ENCODE data around the gene TBC1D22B. TPM values are rescaled to one million over a fixed set of nuclear protein-coding genes. Genes with fewer than 3 reads are reported as not detected.

The TBC1D22B gene
- total RNA-seq, 4 donors from 2014 or later = 8.0 to 9.5 (median 8.5) TPM

DNA sequence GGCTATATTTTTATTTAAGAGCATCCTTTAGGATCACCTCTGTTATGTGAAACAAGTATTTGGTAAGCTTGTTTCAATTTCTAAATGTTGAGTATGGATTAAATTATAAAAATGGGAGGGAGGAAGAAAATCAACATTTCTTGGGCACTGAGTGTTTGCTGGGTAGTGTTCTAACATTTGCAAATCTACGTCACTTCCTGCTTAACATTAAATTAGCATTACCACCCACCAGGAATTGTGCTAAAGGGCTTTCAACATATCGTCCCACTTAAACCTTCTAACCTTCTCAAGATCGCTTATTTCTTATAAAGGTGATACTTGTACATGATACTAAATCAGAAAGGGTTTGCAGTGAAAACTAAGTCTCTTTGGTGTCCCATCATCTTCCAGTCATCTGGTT is 8.3 kb downstream of the TBC1D22B start:
- DNase-seq (ENCODE audit: low spot score) (no peak), ATAC-seq (ENCODE audit: low FRiP score) (no peak)
- no peak for TF ChIP-seq CTCF (IDR thresholded peaks at IDR 0.05)

DNA sequence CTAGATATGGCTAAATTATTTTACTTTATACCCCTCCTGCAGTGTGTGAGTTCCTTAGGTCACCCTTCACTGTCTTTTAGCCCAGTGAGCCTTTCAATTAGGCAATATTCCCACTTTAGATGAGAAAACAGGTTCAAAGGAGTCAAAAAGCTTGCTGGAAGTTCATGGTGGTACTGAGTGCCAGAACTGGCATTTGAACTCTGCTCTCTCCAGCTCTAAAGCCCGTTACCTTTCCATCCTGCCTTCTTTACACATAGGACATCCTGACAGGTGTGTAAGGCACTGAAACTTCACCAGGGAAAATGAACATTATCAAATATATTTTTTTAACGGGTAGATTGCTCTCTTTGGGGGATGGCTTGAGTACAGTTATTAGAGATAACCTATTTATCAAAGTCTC is 11.5 kb downstream of the TBC1D22B start:
- no peak for TF ChIP-seq CTCF (IDR thresholded peaks at IDR 0.05)
- no peak for ATAC-seq (ENCODE audit: low FRiP score)
- no peak for DNase-seq (ENCODE audit: low spot score)

DNA sequence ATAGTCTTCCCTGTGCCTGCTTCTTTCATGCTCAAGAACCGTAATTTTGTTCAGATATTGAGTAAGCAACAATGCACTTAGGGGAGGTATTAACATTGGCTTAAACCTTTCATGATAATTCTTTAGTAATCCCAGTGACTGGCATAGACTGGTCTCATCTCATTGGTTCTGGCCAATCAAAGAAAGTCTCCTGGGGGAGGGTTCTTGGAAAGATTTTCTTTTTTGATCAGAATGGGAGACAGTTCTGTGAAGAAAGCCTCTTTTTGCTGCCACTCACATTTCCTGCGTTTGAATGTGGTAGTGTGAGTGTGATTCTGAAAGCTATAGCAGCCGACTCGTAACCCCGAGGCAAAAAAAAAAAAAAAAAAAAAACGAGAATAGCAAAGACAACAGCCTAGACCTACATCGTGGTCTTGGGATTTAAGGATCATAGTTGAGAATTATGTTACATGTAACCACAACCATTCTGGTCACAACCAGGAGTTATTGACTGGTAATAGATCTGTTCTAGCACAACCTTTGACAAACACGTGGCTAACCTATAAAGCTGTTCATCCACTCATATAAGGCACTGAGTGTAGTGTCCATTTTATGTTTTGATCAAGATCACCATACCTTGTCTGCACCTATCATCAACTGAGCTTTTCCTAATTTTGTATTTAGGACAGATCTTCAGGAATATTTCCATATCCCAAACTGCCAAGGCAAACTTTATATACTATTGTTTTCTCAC is 15.4 kb downstream of the TBC1D22B start:
- no peak for TF ChIP-seq CTCF (IDR thresholded peaks at IDR 0.05)
- no peak for ATAC-seq (ENCODE audit: low FRiP score)
- no peak for DNase-seq (ENCODE audit: low spot score)

DNA sequence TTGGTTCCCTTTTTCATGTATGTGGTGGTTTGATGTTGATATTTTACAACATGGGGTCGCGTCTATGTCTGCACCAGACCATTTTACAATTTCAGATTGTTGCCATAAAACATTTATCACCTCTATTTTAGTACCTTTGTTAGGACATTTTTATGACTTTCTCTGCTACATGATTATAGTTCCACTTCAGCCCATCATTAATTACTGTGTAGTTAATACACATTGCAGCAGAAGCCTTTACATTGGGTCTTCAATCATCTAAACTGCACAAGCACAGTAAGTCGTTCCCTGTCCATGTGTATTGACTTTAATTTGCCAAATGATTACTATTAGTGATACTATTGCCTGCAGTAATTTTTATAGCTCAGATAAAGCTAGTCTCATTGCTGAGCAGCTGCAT is 16.1 kb downstream of the TBC1D22B start:
- ATAC-seq (ENCODE audit: low FRiP score) (no peak), DNase-seq (ENCODE audit: low spot score) (no peak)
- TF ChIP-seq CTCF (IDR thresholded peaks at IDR 0.05) = no peak

GRCh38 chr6:37275350-37275749 is 17.8 kb downstream of the TBC1D22B start:
- no peak for ATAC-seq (ENCODE audit: low FRiP score)
- TF ChIP-seq CTCF (IDR thresholded peaks at IDR 0.05) = no peak
- no peak for DNase-seq (ENCODE audit: low spot score)

DNA sequence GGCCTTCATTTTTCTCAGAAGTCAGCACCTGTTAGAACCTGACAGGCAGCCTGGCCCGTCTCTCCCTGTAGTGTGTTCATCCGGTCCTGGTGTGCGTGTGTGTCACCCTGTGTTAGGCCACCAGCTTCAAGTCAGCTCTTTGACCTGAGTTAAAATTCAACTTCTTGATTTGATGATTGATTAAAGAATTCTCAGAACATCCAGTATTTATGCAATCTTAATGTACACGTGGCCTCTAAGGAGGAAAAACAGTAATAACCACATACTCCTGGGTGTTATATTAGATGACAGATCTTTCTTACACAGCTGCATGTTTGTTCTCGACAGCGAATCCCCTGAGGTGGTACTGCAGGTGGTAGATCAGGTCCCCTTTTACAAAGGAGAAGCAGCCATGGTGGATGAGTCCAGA is 19.4 kb downstream of the TBC1D22B start:
- ATAC-seq (ENCODE audit: low FRiP score) (no peak), DNase-seq (ENCODE audit: low spot score) (no peak)
- TF ChIP-seq CTCF (IDR thresholded peaks at IDR 0.05) = no peak

GRCh38 chr6:37279366-37280134 is 22.0 kb downstream of the TBC1D22B start:
- no peak for TF ChIP-seq CTCF (IDR thresholded peaks at IDR 0.05)
- DNase-seq (ENCODE audit: low spot score) (no peak), ATAC-seq (ENCODE audit: low FRiP score) (no peak)
